D341Med (cell line): ENCODE results near the gene TNFRSF25.
A peak's percentile ranks its signal among the peaks of the same experiment; 100 is the strongest.
"Not testable (repeated sequence)": the region's sequence is repeated elsewhere in the genome, so short reads cannot be mapped to it uniquely, and the experiment has no call there.

ENCODE experiments used
- DNase-seq: peaks from one replicate; pipeline ENCODE4 v3.0.0; 2012; ENCODE audit warnings: low spot score

TNFRSF25 gene

DNA sequence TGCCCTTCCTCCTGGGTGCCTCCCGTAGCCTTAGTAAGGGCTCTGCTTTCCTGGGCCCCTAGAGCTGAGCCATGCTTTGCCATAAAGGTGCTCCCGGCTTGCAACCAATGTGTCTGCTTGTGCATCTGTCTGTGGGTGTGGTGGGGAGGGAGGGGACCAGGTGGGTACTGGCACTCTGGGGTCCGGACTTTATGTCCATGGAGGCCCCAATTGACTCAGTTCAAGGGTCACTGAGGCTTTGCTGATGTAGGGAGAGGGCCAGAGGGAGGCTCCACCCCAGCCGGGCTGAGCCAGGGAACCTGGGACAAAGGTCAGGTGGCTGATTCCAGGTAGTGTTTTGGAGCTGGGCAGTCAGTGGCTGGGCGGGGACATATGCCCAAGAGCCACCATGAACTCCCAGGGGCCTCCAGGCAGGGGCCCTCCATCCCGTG is 15.0 kb downstream of the TNFRSF25 start:
- no peak for DNase-seq

DNA sequence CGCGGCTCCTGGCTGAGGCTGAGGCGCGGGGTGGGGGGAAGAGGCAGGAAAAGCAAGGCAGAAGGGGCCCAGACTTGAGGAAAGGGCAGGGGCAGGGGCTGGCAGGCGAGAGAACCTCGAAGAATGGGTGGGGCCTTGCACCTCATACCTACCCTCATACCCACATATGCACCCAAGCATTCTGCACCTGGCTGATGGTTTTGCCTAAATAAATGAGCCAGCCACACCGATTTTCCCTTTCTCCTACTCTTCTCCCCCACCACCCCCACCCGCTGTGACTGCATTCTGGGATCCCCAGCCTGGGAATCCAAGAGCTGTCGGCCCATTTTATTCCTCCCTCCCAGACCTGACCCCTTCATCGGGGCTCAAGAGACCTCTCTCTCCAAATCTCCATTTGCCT is 15.5 kb downstream of the TNFRSF25 start:
- DNase-seq: not testable (repeated sequence)

DNA sequence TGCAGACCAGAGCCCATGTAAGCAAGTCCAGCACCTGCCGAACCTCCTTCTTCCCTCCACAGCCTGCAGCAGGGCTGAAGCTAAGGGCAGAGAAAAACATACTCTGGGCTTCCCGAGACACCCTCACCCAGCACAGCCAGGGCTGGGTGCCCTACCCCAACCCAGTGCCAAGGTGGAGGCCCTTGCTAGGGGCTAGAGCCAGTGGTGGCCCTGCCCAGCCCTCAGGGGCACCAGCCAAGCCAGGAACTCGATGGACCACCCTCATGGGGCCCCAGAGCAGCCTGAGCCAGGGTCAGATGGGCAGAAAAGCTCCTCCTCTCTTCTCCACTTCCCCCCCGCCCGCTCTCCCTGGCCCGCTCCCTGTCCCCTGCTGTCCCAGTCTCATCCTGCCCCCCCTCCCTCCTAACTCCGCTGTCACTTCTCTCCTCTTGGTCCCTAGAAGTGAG is 15.9 kb downstream of the TNFRSF25 start:
- no peak for DNase-seq

DNA sequence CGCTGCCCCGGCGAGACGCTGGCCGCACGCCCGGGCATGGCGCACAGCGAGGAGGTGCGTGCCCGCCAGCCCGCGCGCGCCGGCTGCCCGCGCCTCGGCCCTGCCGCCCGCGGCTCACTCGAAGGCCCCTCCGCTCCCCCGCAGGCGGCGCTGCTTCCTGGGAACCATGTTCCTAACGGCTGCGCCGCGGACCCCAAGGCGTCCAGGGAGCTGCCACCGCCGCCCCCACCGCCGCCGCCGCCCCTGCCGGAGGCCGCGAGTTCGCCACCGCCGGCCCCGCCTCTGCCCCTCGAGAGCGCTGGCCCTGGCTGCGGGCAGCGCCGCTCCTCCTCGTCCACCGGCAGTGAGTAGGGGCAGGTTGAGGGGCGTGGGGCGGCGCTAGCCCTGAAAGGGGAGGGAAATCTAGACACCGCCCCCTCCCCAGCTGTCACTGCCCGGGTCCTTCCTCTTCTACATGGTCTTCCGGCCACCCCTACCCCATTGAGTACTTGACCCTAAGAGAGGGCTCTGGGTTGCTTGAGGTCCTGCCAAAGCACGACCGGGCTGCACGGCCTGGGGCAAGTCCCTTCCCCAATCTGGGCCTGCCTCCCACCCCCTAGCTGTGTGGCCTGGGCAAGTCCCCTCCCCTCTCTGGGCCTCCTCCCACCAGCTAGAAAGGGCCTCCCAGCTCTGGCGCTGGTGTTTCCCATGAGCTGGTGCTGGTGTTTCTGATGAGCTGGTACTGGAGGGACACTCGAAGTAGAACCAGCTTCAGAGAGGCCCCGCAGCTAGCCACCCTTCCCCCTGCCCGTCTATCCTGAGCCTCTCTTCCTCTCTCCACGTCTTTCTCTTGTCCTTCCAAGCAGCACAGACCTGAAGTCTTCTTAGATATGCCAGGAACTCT is 17.0 kb downstream of the TNFRSF25 start:
- DNase-seq: peak; percentile 72

DNA sequence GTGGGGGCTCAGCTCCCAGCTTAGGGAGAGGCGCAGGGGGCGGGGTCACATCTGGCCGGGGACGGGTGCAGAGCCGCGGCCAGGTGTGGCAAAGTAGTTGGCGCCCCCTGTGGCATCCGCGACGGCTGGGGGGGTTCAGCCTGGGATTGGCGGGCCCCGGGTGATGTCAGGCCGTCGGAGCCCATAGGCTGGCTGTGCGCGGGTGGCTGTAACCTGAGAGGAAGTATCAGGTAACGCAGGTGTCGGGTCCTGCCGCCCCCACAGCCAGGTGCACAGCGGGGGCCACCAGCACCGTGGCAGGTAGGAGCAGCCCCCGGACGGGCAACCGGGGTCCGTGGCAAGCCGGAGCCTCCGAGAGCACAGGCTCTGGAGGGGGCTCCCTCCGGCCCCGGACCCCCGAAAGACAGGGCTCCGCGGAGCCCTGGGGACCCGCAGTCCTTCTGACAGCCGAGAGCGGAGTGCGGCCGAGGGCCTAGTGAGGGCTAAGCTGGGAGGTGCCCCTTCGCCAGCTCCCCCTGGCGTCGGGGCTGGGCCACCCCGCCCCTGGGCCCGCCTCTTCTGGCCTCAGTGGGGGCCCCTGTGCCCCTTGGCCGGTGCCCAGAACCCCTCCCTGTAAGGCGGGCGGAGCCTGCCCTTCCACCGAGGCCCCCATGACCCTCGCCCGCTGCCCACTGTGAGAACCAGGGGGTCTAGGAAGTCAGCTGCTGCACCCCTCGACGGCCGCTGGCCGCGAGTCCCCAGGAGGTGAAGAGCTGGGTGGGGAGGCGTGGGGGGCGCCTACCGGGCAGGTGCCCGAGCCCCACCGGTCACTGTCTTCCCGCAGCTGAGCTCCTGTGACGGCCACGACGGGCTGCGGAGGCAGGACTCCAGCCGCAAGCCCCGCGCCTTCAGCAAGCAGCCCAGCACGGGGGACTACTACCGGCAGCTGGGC is 17.9 kb downstream of the TNFRSF25 start:
- DNase-seq: no peak

DNA sequence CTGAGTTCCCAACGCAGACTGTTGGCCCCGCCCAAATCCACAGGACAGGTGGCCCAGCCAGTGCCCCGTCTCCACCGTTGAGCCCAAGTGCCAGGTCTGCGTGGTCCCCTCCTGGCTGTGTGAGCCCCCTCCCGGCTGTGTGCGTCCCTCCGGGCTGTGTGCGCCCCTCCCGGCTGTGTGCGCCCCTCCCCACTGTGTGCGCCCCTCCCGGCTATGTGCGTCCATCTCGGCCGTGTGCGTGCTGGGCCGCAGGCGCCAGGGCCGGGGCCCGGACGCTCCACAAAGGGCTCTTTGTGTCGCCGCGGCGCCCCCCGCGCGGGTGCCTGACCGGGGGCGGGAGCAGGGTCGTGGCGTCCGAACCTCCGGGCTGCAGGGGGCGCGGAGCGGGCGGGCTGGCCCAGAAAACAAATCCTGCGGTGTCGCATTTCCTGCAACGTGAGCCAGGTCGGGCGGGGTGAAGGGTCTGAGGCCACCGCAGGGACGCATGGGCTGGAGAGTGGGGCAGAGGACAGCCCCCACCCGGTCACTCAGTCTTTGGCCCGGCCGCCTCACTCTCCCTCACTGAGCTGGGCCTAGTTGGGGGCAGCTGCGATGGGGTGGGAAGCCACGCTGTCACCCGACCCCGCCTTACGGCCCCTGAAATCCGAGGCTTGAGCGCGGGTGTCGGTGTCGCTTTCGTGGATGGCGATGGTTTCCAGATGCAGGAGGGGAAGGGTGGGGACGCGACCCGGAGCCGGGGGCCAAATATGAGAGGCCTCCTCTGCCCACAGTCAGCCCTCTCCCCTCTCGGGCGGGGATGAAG is 18.8 kb downstream of the TNFRSF25 start:
- no peak for DNase-seq

DNA sequence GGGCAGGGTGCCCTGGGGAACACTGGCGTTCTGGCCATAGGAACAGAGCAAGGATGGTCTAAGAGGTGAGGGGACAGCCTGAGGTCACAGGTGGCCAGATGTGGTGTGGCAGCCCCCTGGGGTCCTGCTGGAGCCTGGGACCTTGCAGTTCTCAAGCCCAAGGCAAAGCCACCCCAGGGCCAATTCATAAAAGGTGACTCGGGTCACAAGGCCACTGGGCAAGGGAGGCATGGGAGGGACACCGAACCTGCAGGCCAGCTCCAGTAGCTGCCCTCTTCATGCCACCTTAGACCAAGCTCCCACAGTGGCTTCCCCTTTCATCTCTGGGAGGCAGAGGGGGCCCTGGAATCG is 19.3 kb downstream of the TNFRSF25 start:
- no peak for DNase-seq

DNA sequence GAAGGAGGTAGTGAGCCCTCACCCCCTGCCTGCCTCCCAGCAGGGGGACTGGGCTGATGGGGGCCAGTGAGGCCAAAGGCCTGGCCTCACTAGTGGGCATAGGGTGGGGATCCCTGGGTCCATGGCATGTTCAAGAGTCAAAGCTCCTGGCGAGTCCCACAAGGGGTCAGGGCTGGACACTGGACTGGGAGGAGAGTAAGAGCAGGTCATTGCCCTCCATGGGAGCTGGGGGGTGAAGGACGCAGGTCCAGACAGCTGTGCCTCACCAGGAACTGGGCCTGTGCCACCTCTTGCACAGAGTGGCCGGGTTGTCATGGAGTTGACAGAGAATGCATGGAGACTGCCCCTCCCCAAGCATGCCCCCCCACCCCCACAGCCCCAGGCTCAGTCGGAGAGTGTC is 20.0 kb downstream of the TNFRSF25 start:
- not testable (repeated sequence) for DNase-seq

DNA sequence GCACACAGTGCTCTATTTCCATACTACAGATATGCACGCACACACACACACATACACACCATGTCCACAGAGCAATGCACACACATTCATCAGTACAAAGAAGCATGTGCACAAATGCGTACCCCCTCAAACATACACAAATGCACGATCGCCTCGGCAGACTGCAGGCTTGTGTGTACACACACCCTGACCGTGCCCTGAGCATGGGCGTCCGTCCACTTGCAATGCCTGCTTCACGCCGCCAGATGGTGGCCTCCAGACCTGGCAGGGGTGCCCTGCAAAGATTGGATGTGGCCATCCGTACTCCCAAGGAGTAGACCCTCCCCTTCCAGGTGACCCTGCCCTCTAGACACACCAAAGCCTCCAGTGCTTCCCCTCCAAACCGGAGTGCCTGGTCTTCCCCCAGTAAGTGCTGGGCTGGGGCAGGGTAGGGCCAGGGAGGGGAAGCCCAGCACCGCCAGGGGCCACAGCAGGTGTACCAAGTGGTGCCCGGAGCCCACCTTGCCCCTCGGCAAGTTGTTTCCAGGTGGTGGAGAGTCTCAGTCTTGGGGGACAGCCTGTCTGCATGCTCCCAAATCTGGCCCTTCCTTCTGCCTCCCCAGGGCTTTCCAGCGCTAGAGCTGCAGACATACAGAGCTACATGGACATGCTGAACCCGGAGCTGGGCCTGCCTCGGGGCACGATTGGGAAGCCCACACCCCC is 20.8 kb downstream of the TNFRSF25 start:
- no peak for DNase-seq

DNA sequence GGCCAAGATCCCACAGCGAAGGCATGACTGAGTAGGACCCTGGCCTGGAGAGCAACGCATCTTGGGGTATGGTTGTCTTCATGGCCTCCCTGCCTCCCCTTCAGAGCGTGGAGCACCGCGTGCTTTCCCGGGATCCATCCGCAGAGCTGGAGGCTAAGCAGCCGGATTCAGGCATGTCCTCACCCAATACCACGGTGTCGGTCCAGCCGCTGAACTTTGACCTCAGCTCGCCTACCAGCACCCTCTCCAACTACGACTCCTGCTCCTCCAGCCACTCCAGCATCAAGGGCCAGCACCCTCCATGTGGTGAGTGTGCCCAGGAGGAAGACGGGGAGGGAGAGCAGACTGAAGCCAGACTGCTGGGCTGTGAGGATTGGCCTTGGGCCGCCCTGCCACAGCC is 21.6 kb downstream of the TNFRSF25 start:
- no peak for DNase-seq

DNA sequence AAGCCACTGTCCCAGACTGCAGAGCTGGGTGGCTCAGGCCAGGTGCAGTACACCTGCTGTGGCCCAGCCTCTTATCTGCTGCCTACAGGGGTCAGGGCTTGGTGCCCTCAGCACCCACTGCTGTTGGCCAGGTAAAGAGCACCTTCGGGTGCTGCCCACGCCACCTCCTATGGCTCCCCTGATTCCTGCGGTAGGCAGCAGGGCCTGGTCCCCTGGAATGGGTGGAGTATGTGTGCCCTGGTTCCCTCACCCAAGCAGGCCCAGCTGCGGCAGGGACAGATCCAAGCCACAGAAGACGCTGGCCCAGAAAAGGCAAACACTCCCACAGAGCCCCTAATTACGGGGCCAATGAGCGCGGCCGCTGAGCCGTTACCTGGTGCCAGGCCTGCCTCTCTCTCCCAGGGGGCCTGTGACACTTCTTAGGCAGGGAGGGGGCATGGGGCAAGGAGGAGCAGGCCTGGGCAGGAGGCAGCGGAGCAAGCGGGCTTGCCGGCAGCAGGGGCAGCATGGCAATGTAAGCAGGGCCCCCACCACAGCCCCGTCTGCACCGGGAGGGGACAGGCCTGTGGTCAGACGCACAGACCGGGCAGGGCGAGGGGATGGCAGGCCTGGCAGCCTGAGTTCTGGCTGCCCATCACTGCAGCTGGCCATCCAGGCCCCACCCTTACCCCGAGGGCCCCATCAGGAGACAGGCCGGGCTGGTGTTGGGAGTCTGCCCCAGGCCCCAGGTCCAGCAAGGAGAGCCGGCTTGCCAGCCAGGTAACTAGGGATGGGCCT is 22.4 kb downstream of the TNFRSF25 start:
- no peak for DNase-seq

DNA sequence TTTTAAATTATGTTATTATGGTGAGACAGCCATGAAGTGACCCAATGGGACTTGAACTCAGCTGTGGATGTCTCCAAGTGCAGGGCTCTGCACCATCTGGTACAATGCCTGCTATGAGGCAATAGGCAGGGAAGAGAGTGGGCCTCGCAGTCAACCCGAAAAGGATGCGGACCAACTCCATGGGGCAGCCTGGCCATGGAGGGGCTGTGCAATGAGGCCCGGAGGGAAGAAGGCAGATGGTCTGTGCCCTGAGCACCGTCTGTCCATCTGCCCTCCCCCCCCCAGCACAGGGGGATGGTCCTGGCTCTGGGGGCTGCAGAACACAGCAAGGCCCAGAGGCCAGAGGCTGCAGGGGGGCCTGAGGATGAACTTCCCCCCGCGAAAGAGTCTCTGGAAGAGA is 24.4 kb downstream of the TNFRSF25 start:
- no peak for DNase-seq

DNA sequence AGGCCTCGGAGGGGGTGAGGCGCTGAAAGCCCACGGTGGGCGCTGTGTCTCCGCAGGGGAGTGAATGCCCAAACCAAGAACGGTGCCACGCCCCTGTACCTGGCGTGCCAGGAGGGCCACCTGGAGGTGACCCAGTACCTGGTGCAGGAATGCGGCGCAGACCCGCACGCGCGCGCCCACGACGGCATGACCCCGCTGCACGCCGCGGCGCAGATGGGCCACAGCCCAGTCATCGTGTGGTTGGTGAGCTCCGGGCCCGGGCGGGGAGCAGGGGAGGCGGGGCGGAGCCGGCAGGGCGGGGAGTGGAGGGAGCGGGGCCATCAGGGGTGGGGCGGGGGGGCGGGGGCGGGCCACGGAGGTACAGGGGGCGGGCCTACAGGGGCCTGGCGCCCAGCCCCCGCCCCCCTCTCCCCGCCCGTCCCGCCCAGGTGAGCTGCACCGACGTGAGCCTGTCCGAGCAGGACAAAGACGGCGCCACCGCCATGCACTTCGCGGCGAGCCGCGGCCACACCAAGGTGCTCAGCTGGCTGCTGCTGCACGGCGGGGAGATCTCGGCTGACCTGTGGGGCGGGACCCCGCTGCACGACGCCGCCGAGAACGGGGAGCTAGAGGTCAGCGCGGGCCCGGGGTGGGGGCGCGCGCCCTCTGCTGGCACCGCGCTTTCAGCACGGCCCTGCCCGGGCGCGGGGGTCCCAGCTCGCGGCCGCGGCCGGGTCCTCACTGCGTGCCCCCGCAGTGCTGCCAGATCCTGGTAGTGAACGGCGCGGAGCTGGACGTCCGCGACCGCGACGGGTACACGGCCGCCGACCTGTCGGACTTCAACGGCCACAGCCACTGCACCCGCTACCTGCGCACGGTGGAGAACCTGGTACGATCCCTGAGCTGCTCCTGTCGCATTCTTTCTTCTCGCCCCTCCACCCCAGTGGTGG is 25.5 kb downstream of the TNFRSF25 start:
- DNase-seq: peak; percentile 70

DNA sequence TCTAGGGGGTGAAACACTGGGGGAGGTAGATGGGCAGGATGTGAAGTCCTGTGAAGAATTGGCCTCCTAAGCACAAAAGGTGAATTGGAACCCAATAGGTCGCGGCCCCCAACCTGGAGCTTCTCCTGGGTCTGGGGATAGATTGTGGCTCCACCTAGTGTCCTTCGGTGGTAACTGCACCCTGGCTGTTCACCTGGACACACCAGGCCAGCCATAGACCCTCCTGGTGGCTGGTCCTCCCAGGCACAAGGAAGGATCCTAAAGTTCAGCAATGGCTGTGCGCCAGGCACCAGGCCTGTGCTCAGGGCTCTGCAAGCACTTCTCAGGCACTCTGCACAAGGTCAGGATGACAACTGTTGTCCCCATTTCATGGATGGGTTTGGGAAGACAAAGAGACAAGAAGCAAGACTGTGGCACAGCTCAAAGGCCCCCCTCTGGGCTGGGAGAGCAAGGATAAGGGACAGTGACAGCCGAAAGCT is 27.9 kb downstream of the TNFRSF25 start:
- peak; percentile 81 for DNase-seq

DNA sequence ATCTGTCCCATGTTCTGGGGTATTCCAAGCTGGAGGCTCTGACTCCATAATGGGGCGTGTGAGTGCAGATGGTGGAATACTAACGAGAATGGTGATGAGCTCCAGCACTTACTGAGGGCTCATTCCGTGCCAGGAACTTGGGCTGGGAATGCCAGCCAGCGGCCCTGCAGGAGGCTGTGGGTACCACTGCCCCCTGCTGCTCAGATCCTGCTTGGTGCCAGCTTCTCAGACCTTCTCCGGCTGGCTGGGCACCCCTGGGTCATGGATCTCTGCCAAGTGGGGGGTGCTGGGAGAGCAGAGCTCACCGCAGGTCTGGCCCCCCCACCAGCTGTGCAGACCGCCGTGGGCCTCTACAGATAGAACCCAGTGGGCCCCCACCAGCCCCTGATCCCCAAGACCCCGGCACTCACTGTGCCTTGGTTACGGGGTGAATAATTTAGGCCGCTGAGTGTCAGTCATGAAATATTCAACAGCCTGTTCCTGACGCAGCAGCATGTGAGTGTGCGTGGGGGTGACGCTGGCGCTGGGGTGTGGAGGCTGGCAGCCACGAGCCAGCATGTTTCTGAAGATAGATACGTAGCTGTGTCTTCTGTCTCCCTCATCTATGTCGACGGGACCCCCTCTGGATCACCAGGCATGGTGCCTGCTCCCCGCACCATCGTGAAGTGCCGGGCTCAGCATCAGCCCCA is 28.8 kb downstream of the TNFRSF25 start:
- peak; percentile 62 for DNase-seq

DNA sequence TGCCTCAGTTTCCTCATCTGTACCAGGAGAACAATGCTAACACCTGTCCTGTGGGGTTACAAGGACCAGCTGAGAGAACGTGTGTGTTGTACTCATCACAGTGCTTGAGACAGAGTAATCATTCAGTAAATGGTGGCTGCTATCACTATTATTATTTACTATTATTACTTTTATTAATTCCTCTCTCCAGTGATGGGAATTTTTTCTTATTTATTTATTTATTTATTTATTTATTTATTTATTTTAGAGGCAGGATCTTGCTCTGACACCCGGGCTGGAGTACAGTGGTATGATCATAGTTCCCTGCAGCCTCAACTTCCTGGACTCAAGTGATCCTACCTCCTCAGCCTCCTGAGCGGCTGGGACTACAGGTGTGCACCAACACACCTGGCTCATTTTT is 29.7 kb downstream of the TNFRSF25 start:
- not testable (repeated sequence) for DNase-seq

DNA sequence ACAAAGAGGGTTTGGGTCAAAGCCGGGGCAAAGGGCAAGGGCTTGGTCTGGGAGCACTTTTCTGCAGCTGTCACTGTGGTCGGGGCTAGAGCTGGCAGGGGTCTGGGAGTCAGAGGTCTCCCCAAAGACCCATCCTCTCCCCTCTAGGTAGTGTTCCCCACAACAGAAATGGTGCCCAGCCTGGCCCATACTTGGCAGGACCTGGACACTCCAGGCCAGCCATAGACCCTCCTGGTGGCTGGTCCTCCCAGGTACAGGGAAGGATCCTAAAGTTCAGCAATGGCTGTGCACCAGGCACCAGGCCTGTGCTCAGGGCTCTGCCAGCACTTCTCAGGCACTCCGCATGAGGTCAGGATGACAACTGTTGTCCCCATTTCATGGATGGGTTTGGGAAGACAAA is 30.4 kb downstream of the TNFRSF25 start:
- DNase-seq: no peak

DNA sequence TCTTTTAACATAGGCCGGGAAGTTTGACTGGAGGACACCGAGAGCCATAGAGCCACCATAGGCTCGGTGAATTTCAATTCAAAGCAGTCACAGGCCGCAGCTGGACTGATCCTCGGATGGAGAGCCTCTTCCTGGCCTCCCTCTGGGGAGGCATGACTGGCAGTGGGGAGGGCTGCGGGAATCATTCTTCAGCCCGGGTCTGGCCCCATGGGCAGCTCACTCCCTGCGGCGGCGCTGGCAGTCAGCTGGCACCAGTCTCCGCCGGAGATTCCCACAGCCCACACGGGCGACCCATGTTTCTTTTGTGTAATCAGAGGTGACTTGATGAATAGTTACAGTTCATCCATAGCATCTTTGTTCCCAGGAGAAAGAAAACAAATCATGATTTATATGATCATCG is 30.8 kb downstream of the TNFRSF25 start:
- no peak for DNase-seq

DNA sequence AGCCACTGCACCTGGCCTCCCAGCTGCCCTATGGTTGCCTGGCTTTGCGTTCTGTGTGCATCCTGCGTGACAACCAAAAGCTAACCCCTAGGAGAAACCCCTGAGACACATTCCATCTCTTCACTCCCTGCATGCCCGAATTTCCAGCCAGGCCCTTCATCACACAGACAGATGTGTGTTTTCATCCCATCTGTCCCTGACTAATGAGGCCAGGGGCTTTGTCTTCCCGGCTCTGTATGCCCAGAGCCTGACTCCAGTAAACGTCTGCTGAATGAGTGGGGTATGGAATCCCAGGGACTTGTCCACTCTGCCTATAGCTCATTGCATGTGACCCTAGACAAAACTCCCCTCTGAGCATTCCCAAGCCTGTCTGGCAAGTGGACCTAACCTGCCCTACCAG is 31.8 kb downstream of the TNFRSF25 start:
- DNase-seq: no peak
